COLO829 (cell line): ENCODE data around the gene HNRNPU.

ENCODE experiments used
- DNase-seq: peaks from one replicate; pipeline ENCODE4 v3.0.0; 2012; ENCODE audit warnings: low spot score

HNRNPU gene

DNA sequence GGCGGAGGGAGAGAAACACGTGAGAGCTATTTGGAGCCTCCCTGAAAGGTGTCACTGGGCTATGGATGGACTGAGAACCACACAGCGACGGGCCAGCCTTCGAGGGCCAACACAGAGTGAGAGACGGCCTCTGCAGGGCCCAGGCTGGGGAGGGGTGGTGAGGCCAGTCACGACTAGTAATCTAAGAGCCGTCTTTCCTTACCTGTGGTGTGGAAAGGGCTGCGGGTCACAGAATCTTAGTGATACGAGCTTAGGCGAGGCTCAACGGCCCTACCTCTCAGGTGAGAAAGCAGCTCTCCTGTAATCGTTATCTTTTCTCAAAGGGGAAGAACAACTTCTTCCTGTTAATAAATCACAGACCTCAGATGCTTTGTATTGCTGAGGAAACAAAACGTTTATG is 62.3 kb downstream of the HNRNPU start:
- no peak for DNase-seq

DNA sequence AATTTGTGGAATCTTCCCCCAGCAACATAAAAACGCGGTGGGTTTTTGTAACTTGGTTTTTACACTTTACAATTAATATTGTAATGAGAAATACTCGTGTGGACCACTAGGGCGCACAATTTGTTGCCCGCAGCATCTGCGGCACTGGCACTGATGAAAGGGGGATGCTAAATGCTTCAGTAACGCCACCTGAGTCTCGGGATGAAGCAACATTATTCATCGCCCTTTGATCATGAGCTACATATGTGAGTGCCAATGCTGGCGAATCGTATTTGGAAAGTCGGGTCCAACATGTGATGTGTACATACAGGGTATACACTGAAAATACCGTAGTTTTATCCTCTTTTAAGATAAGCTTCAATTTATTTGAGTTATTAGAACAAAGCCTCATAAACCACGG is 63.1 kb downstream of the HNRNPU start:
- DNase-seq, result peak; percentile 64

DNA sequence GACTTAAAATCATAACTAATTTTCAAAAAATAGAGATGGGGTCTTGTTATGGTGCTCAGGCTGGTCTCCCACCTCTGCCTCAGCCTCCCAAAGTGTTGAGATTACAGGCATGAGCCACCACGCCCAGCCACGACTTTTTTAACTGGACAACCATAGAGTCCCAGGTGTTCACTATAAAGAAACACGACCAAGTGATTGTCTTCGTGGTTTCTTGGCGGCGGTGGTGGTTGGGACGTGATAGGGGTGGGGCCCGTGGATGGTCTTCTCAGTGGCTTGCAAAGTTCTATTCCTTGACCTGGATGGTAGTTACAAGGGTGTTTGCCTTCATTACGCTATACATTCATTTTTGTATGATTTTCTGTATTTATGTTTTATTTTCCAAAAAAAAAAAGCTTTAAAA is 63.5 kb downstream of the HNRNPU start:
- no peak for DNase-seq
